ENCODE data around the gene GULP1. TPM values are rescaled to one million over a fixed set of nuclear protein-coding genes. Genes with fewer than 3 reads are reported as not detected.

GULP1 gene
- total RNA-seq, 2 donors from 2014 or later, result not detected

- Mint-ChIP-seq H3K27me3 (ENCODE audit: low read depth) (no peaks in the 10 kb centered on the region), H3K27ac (no peak overlapping the region), H3K4me1 (ENCODE audit: low read depth) (no peaks in the 10 kb centered on the region), H3K4me3 (no peak overlapping the region), H3K9me3 (peaks cover 0 to 3% of the 10 kb centered on the region in 2 donors), H3K36me3 (ENCODE audit: insufficient read depth in 2 of 2) (no peaks in the 10 kb centered on the region)
- DNase-seq (no peak), ATAC-seq (replicated peaks in 1 of 2) (no peak)
These were observed 28.2 kb downstream of the GULP1 start for GRCh38 chr2:188319838-188320237.

GRCh38 chr2:188320861-188321260 is 29.2 kb downstream of the GULP1 start:
- no peaks in the 10 kb centered on the region for H3K36me3 Mint-ChIP-seq (ENCODE audit: insufficient read depth in 2 of 2)
- no peak for ATAC-seq (replicated peaks in 1 of 2)
- H3K9me3 Mint-ChIP-seq, result peaks cover 0 to 3% of the 10 kb centered on the region in 2 donors
- no peaks in the 10 kb centered on the region for H3K4me1 Mint-ChIP-seq (ENCODE audit: low read depth)
- no peaks in the 10 kb centered on the region for H3K27me3 Mint-ChIP-seq (ENCODE audit: low read depth)
- H3K4me3 Mint-ChIP-seq, result no peak overlapping the region
- no peak for DNase-seq
- no peak overlapping the region for H3K27ac Mint-ChIP-seq

DNA sequence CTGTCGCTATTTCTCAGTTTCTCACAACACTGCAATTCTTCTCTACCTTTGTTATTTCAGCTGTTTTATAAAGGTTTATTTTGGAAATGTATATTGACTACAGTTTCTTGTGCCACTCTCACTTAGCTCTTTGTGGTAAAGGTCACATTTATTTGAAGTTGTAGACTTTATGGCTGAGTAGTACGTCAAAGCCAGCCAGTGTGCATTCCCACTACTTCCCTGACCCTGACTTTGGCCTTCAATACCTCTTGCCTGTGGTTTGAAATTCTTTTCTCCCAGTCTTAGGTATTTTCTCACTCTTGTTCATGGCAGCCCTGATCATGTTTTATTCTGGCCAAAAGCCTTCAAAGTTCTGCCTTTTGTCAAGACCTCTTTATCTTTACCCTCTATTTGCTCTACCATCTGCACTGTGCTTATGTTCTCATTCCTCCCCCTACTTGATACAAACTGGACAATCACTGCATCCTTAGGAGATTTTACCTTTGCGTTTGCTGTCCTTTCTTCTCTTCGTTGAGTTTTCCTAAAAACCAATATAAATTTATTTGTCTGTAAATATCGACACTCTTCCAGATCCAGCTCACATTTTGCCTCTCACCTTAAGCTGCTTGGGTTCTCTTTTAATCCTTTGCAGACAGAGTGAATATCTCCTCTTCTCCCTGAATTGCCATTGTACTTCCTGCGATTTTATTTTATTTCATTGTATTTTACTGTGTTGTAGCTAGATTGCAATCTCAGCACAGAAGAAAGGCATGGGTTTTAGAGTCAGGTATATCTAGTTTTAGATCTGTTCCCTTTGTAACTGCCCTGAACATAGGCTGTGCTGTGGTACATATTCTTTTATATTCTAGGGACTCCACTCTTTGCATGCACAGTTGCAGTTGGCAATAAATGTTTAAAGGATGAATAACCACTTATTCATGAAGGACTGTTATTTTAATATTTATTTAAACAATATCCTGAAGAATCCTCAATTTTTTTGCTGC is 31.2 kb downstream of the GULP1 start:
- peaks cover 0 to 3% of the 10 kb centered on the region in 2 donors for H3K9me3 Mint-ChIP-seq
- ATAC-seq (replicated peaks in 1 of 2), result no peak

DNA sequence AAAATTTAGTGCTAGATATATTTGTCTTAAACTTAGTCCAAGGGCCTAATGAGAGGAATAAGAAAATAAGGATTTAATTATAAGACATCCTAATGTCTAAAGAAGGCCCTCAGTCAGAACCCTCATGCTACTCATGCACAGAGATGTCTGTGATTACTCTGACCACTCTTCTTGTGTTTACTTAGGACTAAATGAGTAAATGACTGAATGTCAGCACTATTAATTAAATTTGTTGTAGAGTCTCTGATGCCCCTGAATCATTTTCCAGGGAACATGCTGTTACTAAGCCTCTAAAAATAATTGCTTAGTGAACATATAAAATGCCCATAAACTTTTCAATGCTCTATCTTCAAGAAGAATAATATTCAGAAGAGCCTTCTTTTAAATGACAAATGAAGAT is 32.4 kb downstream of the GULP1 start:
- no peaks in the 10 kb centered on the region for H3K27me3 Mint-ChIP-seq (ENCODE audit: low read depth)
- no peak overlapping the region for H3K4me3 Mint-ChIP-seq
- no peaks in the 10 kb centered on the region for H3K36me3 Mint-ChIP-seq (ENCODE audit: insufficient read depth in 2 of 2)
- ATAC-seq (replicated peaks in 1 of 2), result no peak
- no peaks in the 10 kb centered on the region for H3K4me1 Mint-ChIP-seq (ENCODE audit: low read depth)
- no peak overlapping the region for H3K27ac Mint-ChIP-seq
- peaks cover 0 to 3% of the 10 kb centered on the region in 2 donors for H3K9me3 Mint-ChIP-seq
- DNase-seq, result no peak

More for the DNA sequence above, 31.2 kb downstream of the GULP1 start:
- H3K36me3 Mint-ChIP-seq (ENCODE audit: insufficient read depth in 2 of 2), result no peaks in the 10 kb centered on the region
- DNase-seq, result no peak
- H3K4me1 Mint-ChIP-seq (ENCODE audit: low read depth), result no peaks in the 10 kb centered on the region
- H3K4me3 Mint-ChIP-seq, result no peak overlapping the region
- H3K27me3 Mint-ChIP-seq (ENCODE audit: low read depth), result no peaks in the 10 kb centered on the region
- no peak overlapping the region for H3K27ac Mint-ChIP-seq

DNA sequence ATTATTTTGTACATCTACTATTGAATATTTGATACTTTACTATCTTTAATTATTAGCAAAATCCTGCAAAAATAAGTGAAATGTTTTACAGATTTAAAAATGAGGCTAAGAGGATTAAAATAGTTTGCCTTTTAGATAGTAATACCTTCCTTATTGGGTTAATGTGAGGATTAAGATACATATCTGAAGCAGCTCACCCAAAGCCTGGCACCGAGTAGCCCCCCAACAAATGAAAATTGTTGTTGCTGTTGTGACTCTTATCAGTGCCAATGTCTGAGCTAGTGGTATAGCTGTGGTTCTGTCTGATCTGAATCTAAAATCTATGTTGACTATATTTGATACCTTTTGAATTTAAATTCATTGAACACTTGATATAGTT is 34.6 kb downstream of the GULP1 start:
- no peak for DNase-seq
- Mint-ChIP-seq H3K4me1 (ENCODE audit: low read depth) (no peaks in the 10 kb centered on the region), H3K27ac (no peak overlapping the region), H3K4me3 (no peak overlapping the region), H3K36me3 (ENCODE audit: insufficient read depth in 2 of 2) (no peaks in the 10 kb centered on the region), H3K9me3 (no peaks in the 10 kb centered on the region), H3K27me3 (ENCODE audit: low read depth) (no peaks in the 10 kb centered on the region)
- no peak for ATAC-seq (replicated peaks in 1 of 2)

DNA sequence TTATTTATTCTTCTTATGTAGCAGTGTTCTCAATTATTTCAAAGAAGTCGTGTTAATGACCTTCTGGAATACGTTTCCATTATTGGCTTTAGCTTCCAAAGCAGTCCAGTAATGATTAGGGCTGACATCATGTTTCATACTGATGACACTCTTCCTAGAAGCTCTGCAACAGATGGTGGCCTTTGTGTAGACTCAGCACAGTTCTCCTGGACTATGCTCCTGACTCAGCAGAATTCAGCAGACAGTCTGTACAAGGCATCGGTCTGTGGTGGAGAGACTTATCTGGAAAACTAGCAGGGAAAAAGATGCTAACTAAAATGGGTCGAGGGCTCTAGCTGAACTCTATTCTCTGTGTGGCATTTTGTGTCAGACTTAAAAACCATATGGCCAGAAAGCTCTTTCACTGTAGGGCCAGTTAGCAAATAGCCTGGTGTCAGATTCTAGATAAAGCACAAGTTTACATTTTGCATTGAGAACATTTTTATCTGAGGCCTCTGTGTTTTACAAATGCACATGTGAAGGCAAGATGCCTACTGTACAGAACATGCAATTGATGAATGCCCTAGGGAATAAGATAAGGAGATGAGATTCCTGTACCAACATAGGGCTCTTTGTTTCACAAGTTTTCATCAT is 35.1 kb downstream of the GULP1 start:
- Mint-ChIP-seq H3K27me3 (ENCODE audit: low read depth) (no peaks in the 10 kb centered on the region), H3K4me3 (no peak overlapping the region), H3K36me3 (ENCODE audit: insufficient read depth in 2 of 2) (no peaks in the 10 kb centered on the region), H3K27ac (no peak overlapping the region), H3K9me3 (no peaks in the 10 kb centered on the region), H3K4me1 (ENCODE audit: low read depth) (no peaks in the 10 kb centered on the region)
- ATAC-seq (replicated peaks in 1 of 2) (no peak), DNase-seq (no peak)

DNA sequence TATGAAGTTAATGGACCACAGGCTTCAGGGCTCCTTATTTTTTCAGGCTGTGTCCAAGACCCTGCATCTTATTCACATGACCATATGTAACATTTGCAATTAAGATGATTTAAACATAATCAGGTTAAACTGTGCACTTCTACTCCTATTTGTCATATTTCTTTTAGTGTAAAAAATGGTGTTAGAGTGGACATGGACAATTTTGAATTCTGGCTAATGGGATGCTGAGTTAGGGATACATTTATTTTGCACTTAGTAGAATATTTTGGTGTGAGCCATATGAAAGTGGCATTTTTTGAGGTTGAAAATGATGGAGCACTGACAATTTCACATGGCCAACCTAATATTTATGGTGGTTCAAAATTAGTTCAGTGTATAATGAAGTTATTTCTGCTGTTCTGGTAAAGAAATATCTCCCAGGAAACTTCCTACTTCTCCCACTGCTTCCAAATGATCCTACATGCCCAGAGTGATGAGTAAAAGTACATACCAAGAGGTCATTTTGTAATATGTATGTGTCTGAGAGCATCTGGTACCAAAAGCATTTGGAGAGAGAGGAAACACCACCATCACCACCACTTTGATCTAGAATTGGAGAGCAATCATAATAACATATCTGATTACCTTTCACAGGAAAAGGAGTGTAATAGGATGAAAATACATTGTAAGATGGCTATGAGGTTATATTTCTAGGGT is 36.0 kb downstream of the GULP1 start:
- no peak for DNase-seq
- Mint-ChIP-seq H3K27me3 (ENCODE audit: low read depth) (no peaks in the 10 kb centered on the region), H3K27ac (no peak overlapping the region), H3K4me3 (no peak overlapping the region), H3K9me3 (no peaks in the 10 kb centered on the region), H3K4me1 (ENCODE audit: low read depth) (no peaks in the 10 kb centered on the region), H3K36me3 (ENCODE audit: insufficient read depth in 2 of 2) (no peaks in the 10 kb centered on the region)
- no peak for ATAC-seq (replicated peaks in 1 of 2)

GRCh38 chr2:188328419-188328818 is 36.7 kb downstream of the GULP1 start:
- no peak for ATAC-seq (replicated peaks in 1 of 2)
- Mint-ChIP-seq H3K36me3 (ENCODE audit: insufficient read depth in 2 of 2) (no peaks in the 10 kb centered on the region), H3K27ac (no peak overlapping the region), H3K4me1 (ENCODE audit: low read depth) (no peaks in the 10 kb centered on the region), H3K27me3 (ENCODE audit: low read depth) (no peaks in the 10 kb centered on the region), H3K9me3 (no peaks in the 10 kb centered on the region), H3K4me3 (no peak overlapping the region)
- no peak for DNase-seq

GRCh38 chr2:188330316-188331053 is 38.8 kb downstream of the GULP1 start:
- ATAC-seq (replicated peaks in 1 of 2) (no peak), DNase-seq (no peak)
- no peak overlapping the region for H3K4me3 Mint-ChIP-seq
- no peaks in the 10 kb centered on the region for H3K27me3 Mint-ChIP-seq (ENCODE audit: low read depth)
- H3K36me3 Mint-ChIP-seq (ENCODE audit: insufficient read depth in 2 of 2), result no peaks in the 10 kb centered on the region
- no peak overlapping the region for H3K27ac Mint-ChIP-seq
- H3K9me3 Mint-ChIP-seq, result no peaks in the 10 kb centered on the region
- H3K4me1 Mint-ChIP-seq (ENCODE audit: low read depth), result no peaks in the 10 kb centered on the region

GRCh38 chr2:188332619-188333018 is 40.9 kb downstream of the GULP1 start:
- H3K9me3 Mint-ChIP-seq, result no peaks in the 10 kb centered on the region
- ATAC-seq (replicated peaks in 1 of 2) (no peak), DNase-seq (no peak)
- H3K4me3 Mint-ChIP-seq, result no peak overlapping the region
- no peaks in the 10 kb centered on the region for H3K36me3 Mint-ChIP-seq (ENCODE audit: insufficient read depth in 2 of 2)
- H3K27ac Mint-ChIP-seq, result no peak overlapping the region
- H3K4me1 Mint-ChIP-seq (ENCODE audit: low read depth), result no peaks in the 10 kb centered on the region
- H3K27me3 Mint-ChIP-seq (ENCODE audit: low read depth), result no peaks in the 10 kb centered on the region

DNA sequence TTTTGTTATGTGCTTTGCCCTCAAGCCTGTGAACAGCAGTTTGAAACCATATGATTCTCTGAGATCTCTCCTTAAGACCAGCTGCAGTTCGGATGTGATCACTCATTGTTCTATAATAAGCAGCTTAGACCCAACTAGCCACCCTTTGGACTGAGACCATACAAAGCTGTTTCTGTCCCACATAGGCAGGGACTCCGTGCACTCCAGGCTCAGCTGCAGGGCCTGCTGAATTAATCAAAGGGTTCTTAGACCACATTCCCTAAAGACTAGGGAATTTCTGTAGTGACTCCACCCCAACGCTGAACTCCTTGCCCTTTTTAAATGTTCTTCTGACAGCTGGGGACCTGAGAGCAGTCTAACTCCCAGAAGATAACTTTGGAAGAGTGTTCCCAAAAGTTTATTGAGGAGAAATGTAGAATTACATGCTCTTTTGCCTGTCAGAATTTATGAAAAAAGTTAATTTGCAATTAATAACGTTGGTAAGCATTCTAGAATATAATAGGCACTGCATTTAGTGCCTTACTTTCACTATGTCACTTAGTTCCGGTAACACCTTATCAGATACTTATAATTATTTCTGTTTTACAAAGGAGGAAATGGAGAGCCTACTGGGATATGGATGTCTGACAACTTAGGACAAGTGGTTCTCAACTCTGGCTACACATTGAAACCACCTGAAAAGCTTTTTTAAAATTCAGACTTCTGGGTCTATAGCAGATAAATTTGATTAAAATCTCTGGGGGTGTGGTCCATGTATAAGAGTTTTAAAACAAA is 42.3 kb downstream of the GULP1 start:
- Mint-ChIP-seq H3K4me3 (no peak overlapping the region), H3K36me3 (ENCODE audit: insufficient read depth in 2 of 2) (no peaks in the 10 kb centered on the region)

GRCh38 chr2:188338463-188338862 is 46.8 kb downstream of the GULP1 start:
- DNase-seq, result no peak
- no peaks in the 10 kb centered on the region for H3K27me3 Mint-ChIP-seq (ENCODE audit: low read depth)
- no peak overlapping the region for H3K27ac Mint-ChIP-seq
- no peaks in the 10 kb centered on the region for H3K36me3 Mint-ChIP-seq (ENCODE audit: insufficient read depth in 2 of 2)
- H3K4me1 Mint-ChIP-seq (ENCODE audit: low read depth), result no peaks in the 10 kb centered on the region
- ATAC-seq (replicated peaks in 1 of 2), result no peak
- H3K9me3 Mint-ChIP-seq, result no peaks in the 10 kb centered on the region
- no peak overlapping the region for H3K4me3 Mint-ChIP-seq

More for the DNA sequence above, 42.3 kb downstream of the GULP1 start:
- Mint-ChIP-seq H3K9me3 (no peaks in the 10 kb centered on the region), H3K27me3 (ENCODE audit: low read depth) (no peaks in the 10 kb centered on the region), H3K4me1 (ENCODE audit: low read depth) (no peaks in the 10 kb centered on the region), H3K27ac (no peak overlapping the region)
- no peak for ATAC-seq (replicated peaks in 1 of 2)
- no peak for DNase-seq

Measured in activated T-cell treated with anti-CD3 and anti-CD28 coated beads, Interleukin-2, amount 50 U/mL, for 72 hours (primary cell).